Effector memory CD4-positive, alpha-beta T cell (primary cell): ENCODE data around the gene MAML2.

Experiments
- DNase-seq, 3 donors: peaks; one replicate each; pipeline ENCODE4 v3.0.0-alpha.2; 2020
- H3K27ac ChIP-seq: 2 replicates; pipeline ENCODE4 v1.7.0; 2013; ENCODE audit warnings: mild to moderate bottlenecking, low read length, moderate library complexity; ENCODE audit not compliant: insufficient read depth, poor library complexity, severe bottlenecking
- H3K27me3 ChIP-seq: replicated peaks from 2 replicates; pipeline ENCODE4 v1.7.0; 2013; ENCODE audit warnings: mild to moderate bottlenecking, low read length; ENCODE audit not compliant: insufficient read depth, control insufficient read depth, poor library complexity, severe bottlenecking
- H3K36me3 ChIP-seq: 2 replicates; pipeline ENCODE4 v1.7.0; 2013; ENCODE audit warnings: mild to moderate bottlenecking, low read length, moderate library complexity; ENCODE audit not compliant: control insufficient read depth, insufficient read depth
- H3K4me1 ChIP-seq: 2 replicates; pipeline ENCODE4 v1.7.0; 2013; ENCODE audit warnings: low read length, mild to moderate bottlenecking; ENCODE audit not compliant: control insufficient read depth, insufficient read depth, poor library complexity, severe bottlenecking
- H3K4me3 ChIP-seq: 2 replicates; pipeline ENCODE4 v1.7.0; 2013; ENCODE audit warnings: low read length, low read depth, mild to moderate bottlenecking; ENCODE audit not compliant: insufficient read depth, poor library complexity, severe bottlenecking
- H3K9me3 ChIP-seq: 2 replicates; pipeline ENCODE4 v1.7.0; 2013; ENCODE audit warnings: mild to moderate bottlenecking, low read length, moderate library complexity; ENCODE audit not compliant: control insufficient read depth

Gene MAML2

GRCh38 chr11:96339706-96340554, 3.1 kb downstream of the MAML2 start:
- no peaks in the 10 kb centered on the region for H3K27me3 ChIP-seq
- H3K9me3 ChIP-seq, result no peaks in the 10 kb centered on the region
- H3K4me1 ChIP-seq, result peaks cover 32% of the 10 kb centered on the region
- no peaks in the 10 kb centered on the region for H3K36me3 ChIP-seq
- DNase-seq, result no peak
- peak overlapping the region; percentile 74 for H3K4me3 ChIP-seq
- peak overlapping the region; percentile 83 for H3K27ac ChIP-seq

GRCh38 chr11:96338910-96339705, 3.9 kb downstream of the MAML2 start:
- Histone ChIP-seq H3K27me3 (no peaks in the 10 kb centered on the region), H3K4me1 (peaks cover 32% of the 10 kb centered on the region), H3K36me3 (no peaks in the 10 kb centered on the region), H3K27ac (peak overlapping the region; percentile 83), H3K9me3 (no peaks in the 10 kb centered on the region), H3K4me3 (peak overlapping the region; percentile 74)
- no peak for DNase-seq

- Histone ChIP-seq H3K36me3 (no peaks in the 10 kb centered on the region), H3K9me3 (no peaks in the 10 kb centered on the region), H3K27ac (no peak overlapping the region), H3K4me3 (peak overlapping the region; percentile 74), H3K27me3 (no peaks in the 10 kb centered on the region), H3K4me1 (peaks cover 32% of the 10 kb centered on the region)
- no peak for DNase-seq
Observed at GRCh38 chr11:96337541-96338431, 5.2 kb downstream of the MAML2 start.

- Histone ChIP-seq H3K9me3 (no peaks in the 10 kb centered on the region), H3K36me3 (no peaks in the 10 kb centered on the region), H3K27ac (no peak overlapping the region), H3K27me3 (no peaks in the 10 kb centered on the region), H3K4me3 (no peak overlapping the region), H3K4me1 (peaks cover 28% of the 10 kb centered on the region)
- DNase-seq, result no peak
Observed at GRCh38 chr11:96335388-96335787, 7.6 kb downstream of the MAML2 start.

- no peak overlapping the region for H3K27ac ChIP-seq
- H3K4me1 ChIP-seq, result peaks cover 19% of the 10 kb centered on the region
Observed at GRCh38 chr11:96334219-96334618, 8.8 kb downstream of the MAML2 start.

GRCh38 chr11:96333191-96333719, 9.7 kb downstream of the MAML2 start:
- Histone ChIP-seq H3K36me3 (no peaks in the 10 kb centered on the region), H3K4me3 (no peak overlapping the region), H3K9me3 (no peaks in the 10 kb centered on the region), H3K4me1 (peaks cover 15% of the 10 kb centered on the region), H3K27ac (no peak overlapping the region), H3K27me3 (no peaks in the 10 kb centered on the region)
- no peak for DNase-seq

More at GRCh38 chr11:96334219-96334618, 8.8 kb downstream of the MAML2 start:
- H3K9me3 ChIP-seq, result no peaks in the 10 kb centered on the region
- H3K4me3 ChIP-seq, result no peak overlapping the region
- no peak for DNase-seq
- no peaks in the 10 kb centered on the region for H3K36me3 ChIP-seq
- H3K27me3 ChIP-seq, result no peaks in the 10 kb centered on the region

GRCh38 chr11:96332126-96332771, 10.7 kb downstream of the MAML2 start:
- H3K27ac ChIP-seq, result no peak overlapping the region
- no peaks in the 10 kb centered on the region for H3K36me3 ChIP-seq
- peaks cover 5% of the 10 kb centered on the region for H3K4me1 ChIP-seq
- no peaks in the 10 kb centered on the region for H3K27me3 ChIP-seq
- DNase-seq, result no peak
- no peak overlapping the region for H3K4me3 ChIP-seq
- no peaks in the 10 kb centered on the region for H3K9me3 ChIP-seq

- H3K27me3 ChIP-seq, result no peaks in the 10 kb centered on the region
- H3K36me3 ChIP-seq, result no peaks in the 10 kb centered on the region
- H3K27ac ChIP-seq, result no peak overlapping the region
- no peak overlapping the region for H3K4me3 ChIP-seq
- H3K9me3 ChIP-seq, result no peaks in the 10 kb centered on the region
- no peak for DNase-seq
- H3K4me1 ChIP-seq, result peaks cover 4% of the 10 kb centered on the region
Observed at GRCh38 chr11:96331699-96332116, 11.3 kb downstream of the MAML2 start.

GRCh38 chr11:96330511-96330859, 12.5 kb downstream of the MAML2 start:
- Histone ChIP-seq H3K27me3 (no peaks in the 10 kb centered on the region), H3K4me3 (no peak overlapping the region), H3K27ac (no peak overlapping the region), H3K36me3 (no peaks in the 10 kb centered on the region), H3K9me3 (no peaks in the 10 kb centered on the region), H3K4me1 (peaks cover 4% of the 10 kb centered on the region)
- no peak for DNase-seq
